H9 (cell line): ENCODE results near the gene WNK3. TPM values are rescaled to one million over a fixed set of nuclear protein-coding genes. Genes with fewer than 3 reads are reported as not detected.

ENCODE experiments used
- DNase-seq: peaks from one replicate; pipeline ENCODE4 v3.0.0-alpha.2; 2017
- H2AFZ ChIP-seq: one replicate; pipeline ENCODE4 v1.6.1; 2013; ENCODE audit warnings: mild to moderate bottlenecking, low read length, control low read depth, moderate library complexity
- H2AK5ac ChIP-seq: 2 replicates; pipeline ENCODE4 v1.6.1; 2013; ENCODE audit warnings: low read length, control low read depth, mixed read lengths; ENCODE audit not compliant: insufficient read length
- H2BK120ac ChIP-seq: one replicate; pipeline ENCODE4 v1.6.1; 2013; ENCODE audit warnings: low read depth, mild to moderate bottlenecking, low read length, control low read depth, inconsistent platforms; ENCODE audit not compliant: poor library complexity, severe bottlenecking
- H2BK12ac ChIP-seq: 2 replicates; pipeline ENCODE4 v1.6.1; 2013; ENCODE audit warnings: low read length, control low read depth, mixed read lengths, low read depth; ENCODE audit not compliant: insufficient read length
- H2BK15ac ChIP-seq: 2 replicates; pipeline ENCODE4 v1.6.1; 2013; ENCODE audit warnings: low read depth, low read length, control low read depth
- H2BK20ac ChIP-seq: one replicate; pipeline ENCODE4 v1.6.1; 2013; ENCODE audit warnings: low read depth, mild to moderate bottlenecking, low read length, control low read depth, inconsistent platforms; ENCODE audit not compliant: poor library complexity, severe bottlenecking
- H2BK5ac ChIP-seq: 2 replicates; pipeline ENCODE4 v1.6.1; 2013; ENCODE audit warnings: low read length, control low read depth, mixed read lengths; ENCODE audit not compliant: insufficient read length
- H3K14ac ChIP-seq: 2 replicates; pipeline ENCODE4 v1.6.1; 2013; ENCODE audit warnings: low read length, control low read depth; ENCODE audit not compliant: insufficient read depth
- H3K18ac ChIP-seq: 2 replicates; pipeline ENCODE4 v1.6.1; 2013; ENCODE audit warnings: low read depth, mild to moderate bottlenecking, mixed read lengths, low read length, control low read depth; ENCODE audit not compliant: insufficient read length
- H3K23ac ChIP-seq: 2 replicates; pipeline ENCODE4 v1.6.1; 2013; ENCODE audit warnings: low read length, control low read depth, mixed read lengths, low read depth; ENCODE audit not compliant: insufficient read length
- H3K23me2 ChIP-seq: 2 replicates; pipeline ENCODE4 v1.6.1; 2013; ENCODE audit warnings: low read depth, mild to moderate bottlenecking, mixed read lengths, low read length, control low read depth; ENCODE audit not compliant: insufficient read length, poor library complexity, severe bottlenecking
- H3K27ac ChIP-seq: 2 replicates; pipeline ENCODE4 v1.5.1; 2013; ENCODE audit warnings: low read length, control low read depth, mixed read lengths, low read depth; ENCODE audit not compliant: insufficient read length
- H3K27me3 ChIP-seq: 2 replicates; pipeline ENCODE4 v1.6.1; 2013; ENCODE audit warnings: low read length, control low read depth, inconsistent platforms; ENCODE audit not compliant: insufficient read depth
- H3K4ac ChIP-seq: 2 replicates; pipeline ENCODE4 v1.6.1; 2013; ENCODE audit warnings: low read depth, mild to moderate bottlenecking, control low read depth, inconsistent platforms, low read length, moderate library complexity
- H3K4me1 ChIP-seq: 2 replicates; pipeline ENCODE4 v1.6.1; 2013; ENCODE audit warnings: low read length, control low read depth, inconsistent platforms; ENCODE audit not compliant: insufficient read depth
- H3K4me2 ChIP-seq: 2 replicates; pipeline ENCODE4 v1.6.1; 2013; ENCODE audit warnings: low read length, control low read depth, mixed read lengths; ENCODE audit not compliant: insufficient read length, insufficient read depth
- H3K56ac ChIP-seq: 2 replicates; pipeline ENCODE4 v1.6.1; 2013; ENCODE audit warnings: low read depth, mild to moderate bottlenecking, mixed read lengths, low read length, control low read depth; ENCODE audit not compliant: insufficient read length
- H3K79me1 ChIP-seq: 2 replicates; pipeline ENCODE4 v1.6.1; 2013; ENCODE audit warnings: low read depth, mild to moderate bottlenecking, moderate library complexity, low read length, control low read depth, inconsistent platforms; ENCODE audit not compliant: insufficient read depth, poor library complexity, severe bottlenecking
- H3K79me2 ChIP-seq: 2 replicates; pipeline ENCODE4 v1.6.1; 2013; ENCODE audit warnings: low read length, control low read depth, inconsistent platforms; ENCODE audit not compliant: insufficient read depth
- H3K9ac ChIP-seq: 2 replicates; pipeline ENCODE4 v1.6.1; 2013; ENCODE audit warnings: low read length, control low read depth, mixed read lengths; ENCODE audit not compliant: insufficient read length; ENCODE audit errors: extremely low read depth
- H3K9me3 ChIP-seq: one replicate; pipeline ENCODE4 v1.6.1; 2013; ENCODE audit warnings: low read depth, low read length, inconsistent platforms; ENCODE audit not compliant: control insufficient read depth
- H3T11ph ChIP-seq: one replicate; pipeline ENCODE4 v1.6.1; 2013; ENCODE audit warnings: mild to moderate bottlenecking, low read length, control low read depth, inconsistent platforms
- H4K20me1 ChIP-seq: one replicate; pipeline ENCODE4 v1.6.1; 2013; ENCODE audit not compliant: control insufficient read depth, insufficient read length, insufficient read depth
- H4K5ac ChIP-seq: 2 replicates; pipeline ENCODE4 v1.6.1; 2013; ENCODE audit warnings: low read depth, mild to moderate bottlenecking, mixed read lengths, low read length, control low read depth; ENCODE audit not compliant: insufficient read length
- H4K8ac ChIP-seq: replicated peaks from 2 replicates; pipeline ENCODE4 v1.6.1; 2013; ENCODE audit warnings: low read length, control low read depth, mixed read lengths, low read depth; ENCODE audit not compliant: insufficient read length
- H4K91ac ChIP-seq: 2 replicates; pipeline ENCODE4 v1.6.1; 2013; ENCODE audit warnings: low read depth, mild to moderate bottlenecking, moderate library complexity, mixed read lengths, low read length, control low read depth; ENCODE audit not compliant: insufficient read length
- H3K27ac Mint-ChIP-seq, 3 experiments: 2 replicates in 2 of 3; 3 replicates in 1 of 3; pipeline ENCODE4 v1.8.0; 2020 to 2021; ENCODE audit warnings: mixed read lengths in 3 of 3, mild to moderate bottlenecking in 1 of 3, moderate library complexity in 1 of 3
- H3K27me3 Mint-ChIP-seq: 2 replicates; pipeline ENCODE4 v1.8.0; 2021; ENCODE audit warnings: low read depth, mild to moderate bottlenecking, moderate library complexity, mixed read lengths
- H3K36me3 Mint-ChIP-seq, 3 experiments: 2 replicates in 2 of 3; 3 replicates in 1 of 3; pipeline ENCODE4 v1.8.0; 2020 to 2021; ENCODE audit warnings: low read depth in 3 of 3, mixed read lengths in 3 of 3; ENCODE audit not compliant: insufficient read depth in 1 of 3
- H3K4me1 Mint-ChIP-seq, 2 experiments: 2 replicates each; pipeline ENCODE4 v1.8.0; 2020; ENCODE audit warnings: mixed read lengths in 2 of 2
- H3K4me3 Mint-ChIP-seq, 2 experiments: 2 replicates in 1 of 2; 3 replicates in 1 of 2; pipeline ENCODE4 v1.8.0; 2020 to 2021; ENCODE audit warnings: mild to moderate bottlenecking in 2 of 2, mixed read lengths in 2 of 2, moderate library complexity in 1 of 2
- H3K9me3 Mint-ChIP-seq, 2 experiments: 2 replicates in 1 of 2; 3 replicates in 1 of 2; pipeline ENCODE4 v1.8.0; 2020; ENCODE audit warnings: mild to moderate bottlenecking in 2 of 2, mixed read lengths in 2 of 2, moderate library complexity in 1 of 2
- WGBS: extraction: QIAGEN DNeasy Blood & Tissue Kit; methylation state at CpG from one replicate; pipeline ENCODE4 v1.1.7; 2013; ENCODE audit warnings: missing lambda C conversion rate, low lambda C conversion rate, mixed read lengths; ENCODE audit not compliant: insufficient read length; ENCODE audit errors: extremely low coverage; 5-methylcytosine and 5-hydroxymethylcytosine counted together
- total RNA-seq: library from RNA; stranded (reverse); gene quantifications from 2 replicates; pipeline ENCODE4 v1.2.1, GENCODE V29; 2021
- TF ChIP-seq, protein P1 (sequence below): fragments of 200-600 bp; sonication (generic); conservative IDR thresholded peaks from 3 replicates; pipeline ENCODE4 v1.8.0; 2021; ENCODE audit warnings: antibody characterized with exemption, mild to moderate bottlenecking

WNK3 gene
- total RNA-seq, 1 experiment from 2014 or later, result 22.8 TPM

DNA sequence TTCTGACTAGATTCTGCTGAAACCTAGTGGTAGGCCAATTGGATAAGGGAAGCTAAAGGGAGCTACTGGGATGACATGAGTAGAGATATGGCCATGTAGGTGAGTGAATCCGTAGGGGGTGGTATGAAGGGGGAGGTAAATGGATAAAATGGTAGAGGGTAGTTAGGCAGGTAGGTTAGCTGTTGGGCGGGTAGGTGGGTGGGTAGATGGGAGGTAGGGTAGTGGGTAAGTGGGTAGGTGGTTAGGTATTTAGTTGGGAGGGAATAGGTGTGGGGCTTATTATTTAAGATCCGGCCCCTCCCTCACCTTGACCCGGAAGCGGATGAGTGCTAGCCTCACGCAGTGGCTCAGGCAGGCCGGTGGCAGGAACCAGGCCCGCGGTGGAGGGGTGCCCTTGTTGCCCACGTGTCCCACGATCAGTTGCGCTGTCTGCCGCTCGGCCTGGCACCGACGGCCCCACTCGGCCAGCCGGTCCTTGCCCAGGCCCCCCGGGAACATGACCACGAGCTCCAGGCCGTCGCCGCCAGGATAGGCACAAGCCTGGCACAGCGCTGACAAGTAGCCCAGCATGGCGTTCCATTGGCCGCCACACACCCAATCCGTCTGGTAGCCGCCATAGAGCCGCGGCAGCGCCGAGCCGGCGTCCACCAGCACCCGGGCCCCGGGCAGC is 175.5 kb downstream of the WNK3 start:
- TF ChIP-seq, protein P1, sequence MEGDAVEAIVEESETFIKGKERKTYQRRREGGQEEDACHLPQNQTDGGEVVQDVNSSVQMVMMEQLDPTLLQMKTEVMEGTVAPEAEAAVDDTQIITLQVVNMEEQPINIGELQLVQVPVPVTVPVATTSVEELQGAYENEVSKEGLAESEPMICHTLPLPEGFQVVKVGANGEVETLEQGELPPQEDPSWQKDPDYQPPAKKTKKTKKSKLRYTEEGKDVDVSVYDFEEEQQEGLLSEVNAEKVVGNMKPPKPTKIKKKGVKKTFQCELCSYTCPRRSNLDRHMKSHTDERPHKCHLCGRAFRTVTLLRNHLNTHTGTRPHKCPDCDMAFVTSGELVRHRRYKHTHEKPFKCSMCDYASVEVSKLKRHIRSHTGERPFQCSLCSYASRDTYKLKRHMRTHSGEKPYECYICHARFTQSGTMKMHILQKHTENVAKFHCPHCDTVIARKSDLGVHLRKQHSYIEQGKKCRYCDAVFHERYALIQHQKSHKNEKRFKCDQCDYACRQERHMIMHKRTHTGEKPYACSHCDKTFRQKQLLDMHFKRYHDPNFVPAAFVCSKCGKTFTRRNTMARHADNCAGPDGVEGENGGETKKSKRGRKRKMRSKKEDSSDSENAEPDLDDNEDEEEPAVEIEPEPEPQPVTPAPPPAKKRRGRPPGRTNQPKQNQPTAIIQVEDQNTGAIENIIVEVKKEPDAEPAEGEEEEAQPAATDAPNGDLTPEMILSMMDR, result no peak
- Histone ChIP-seq H3K27me3 (no peaks in the 10 kb centered on the region), H4K5ac (no peak overlapping the region), H3K23ac (no peak overlapping the region), H3K14ac (peak overlapping the region; percentile 80), H3K9ac (peak overlapping the region; percentile 55), H3T11ph (no peak overlapping the region), H3K79me1 (peaks cover 3% of the 10 kb centered on the region), H3K4ac (no peak overlapping the region), H3K23me2 (peaks cover 3% of the 10 kb centered on the region), H2AK5ac (no peak overlapping the region), H4K20me1 (no peaks in the 10 kb centered on the region), H2AFZ (no peak overlapping the region), H2BK20ac (no peak overlapping the region), H4K91ac (no peak overlapping the region), H3K27ac (no peak overlapping the region), H3K9me3 (peaks cover 22% of the 10 kb centered on the region), H3K56ac (no peak overlapping the region), H2BK15ac (no peak overlapping the region; the same call in 1 of the 2 replicates), H2BK5ac (no peak overlapping the region), H2BK12ac (no peak overlapping the region), H3K79me2 (peaks cover 16% of the 10 kb centered on the region; the same call in 1 of the 2 replicates), H2BK120ac (no peak overlapping the region), H3K4me1 (no peaks in the 10 kb centered on the region; the same call in 1 of the 2 replicates), H3K18ac (no peak overlapping the region), H4K8ac (no peak overlapping the region), H3K4me2 (peak overlapping the region; percentile 62)
- DNase-seq, result peak; percentile 43
- H3K27ac Mint-ChIP-seq, result no peak overlapping the region
- peaks cover 63 to 64% of the 10 kb centered on the region in 2 experiments for H3K9me3 Mint-ChIP-seq
- H3K4me1 Mint-ChIP-seq, result peaks cover 25 to 28% of the 10 kb centered on the region in 2 experiments
- H3K36me3 Mint-ChIP-seq, result peaks cover 7 to 30% (median 11%) of the 10 kb centered on the region in 3 experiments
- H3K27me3 Mint-ChIP-seq, result peaks cover 2% of the 10 kb centered on the region; the same call in 1 of the 2 replicates
- WGBS, result 100% methylated on average over 1 of the region's 36 CpGs
- peak overlapping the region; percentile 66 to 75 for H3K4me3 Mint-ChIP-seq
